NCI-H345 treated with DMSO at 0.1 percent for 48 hours (cell line): ENCODE data around the gene IGSF8.
A peak's percentile ranks its signal among the peaks of the same experiment; 100 is the strongest.

Source experiments
- DNase-seq: peaks from one replicate; lab custom pipeline; 2025; ENCODE audit not compliant: unreplicated experiment; lab: John Stamatoyannopoulos, UW

The IGSF8 gene

GRCh38 chr1:160107512-160107911 is 9.1 kb upstream of the IGSF8 start:
- no peak for DNase-seq

- DNase-seq, result no peak
Measured at GRCh38 chr1:160105155-160105554, 6.7 kb upstream of the IGSF8 start.

- DNase-seq, result no peak
Measured at GRCh38 chr1:160104486-160104885, 6.1 kb upstream of the IGSF8 start.

- DNase-seq, result no peak
Measured at GRCh38 chr1:160103658-160104408, 5.4 kb upstream of the IGSF8 start.

GRCh38 chr1:160101717-160102522 is 3.5 kb upstream of the IGSF8 start:
- no peak for DNase-seq

GRCh38 chr1:160101037-160101716 is 2.8 kb upstream of the IGSF8 start:
- peak; percentile 43 for DNase-seq

- no peak for DNase-seq
Measured at GRCh38 chr1:160099716-160100375, 1.4 kb upstream of the IGSF8 start.

- DNase-seq, result peak; percentile 92
Measured at GRCh38 chr1:160098852-160099561, 588 bp upstream of the IGSF8 start.

- DNase-seq, result no peak
Measured at GRCh38 chr1:160097151-160097910, 1.1 kb downstream of the IGSF8 start.

GRCh38 chr1:160096274-160097116 is 1.9 kb downstream of the IGSF8 start:
- no peak for DNase-seq

- DNase-seq, result no peak
Measured at GRCh38 chr1:160095382-160096105, 2.9 kb downstream of the IGSF8 start.

GRCh38 chr1:160094806-160095205 is 3.6 kb downstream of the IGSF8 start:
- DNase-seq, result no peak

- DNase-seq, result no peak
Measured at GRCh38 chr1:160094291-160094625, 4.2 kb downstream of the IGSF8 start.

- no peak for DNase-seq
Measured at GRCh38 chr1:160093624-160094290, 4.7 kb downstream of the IGSF8 start.

- DNase-seq, result no peak
Measured at GRCh38 chr1:160093069-160093395, 5.4 kb downstream of the IGSF8 start.

- DNase-seq, result no peak
Measured at GRCh38 chr1:160092366-160093068, 5.9 kb downstream of the IGSF8 start.

GRCh38 chr1:160091666-160092223 is 6.7 kb downstream of the IGSF8 start:
- DNase-seq, result no peak
